HCT116 (cell line): ENCODE data around the gene PRSS58.

ENCODE experiments used
- CTCF ChIP-seq, 3 experiments: fragments of 200-600 bp in 1 of 3; sonication (generic) in 1 of 3; IDR thresholded peaks in 2 of 3; conservative IDR thresholded peaks in 1 of 3; 2 replicates each; pipeline ENCODE4 v1.5.1; 2012 to 2017; ENCODE audit warnings: low read depth in 2 of 3, low read length in 2 of 3, antibody characterized with exemption in 1 of 3, borderline replicate concordance in 1 of 3, control low read depth in 1 of 3, mild to moderate bottlenecking in 1 of 3, mixed read lengths in 1 of 3, mixed run types in 1 of 3, moderate library complexity in 1 of 3; ENCODE audit not compliant: insufficient read depth in 1 of 3
- ELF1 ChIP-seq: IDR thresholded peaks from 2 replicates; pipeline ENCODE4 v1.6.1; 2012; ENCODE audit warnings: low read depth, borderline replicate concordance
- JUND ChIP-seq: IDR thresholded peaks from 2 replicates; pipeline ENCODE4 v1.6.1; 2012
- POLR2AphosphoS5 ChIP-seq: IDR thresholded peaks from 2 replicates; pipeline ENCODE4 v1.6.1; 2011; ENCODE audit warnings: mild to moderate bottlenecking, low read depth, low read length, moderate library complexity
- ZBTB33 ChIP-seq: IDR thresholded peaks from 2 replicates; pipeline ENCODE4 v1.6.1; 2011; ENCODE audit warnings: mild to moderate bottlenecking, low read length, moderate library complexity; ENCODE audit not compliant: insufficient replicate concordance; ENCODE audit errors: extremely low read depth

GRCh38 chr7:142240546-142240945 lies 17.3 kb downstream of the PRSS58 start:
- TF ChIP-seq ELF1 (no peak), CTCF (IDR thresholded peaks at IDR 0.05 in 2 of 3, conservative IDR thresholded peaks at IDR 0.05 in 1 of 3; ENCODE audit: borderline replicate concordance in 1 of 3, insufficient read depth in 1 of 3, low read depth in 2 of 3, low read length in 2 of 3) (no peak), JUND (no peak), POLR2AphosphoS5 (no peak), ZBTB33 (no peak)
